ENCODE data around the gene CCDC88A.

Gene CCDC88A

GRCh38 chr2:55408098-55408882 is 11.4 kb downstream of the CCDC88A start:
- Histone ChIP-seq H3K4me3 (replicated peaks; ENCODE audit: low read depth, low read length) (no peak overlapping the region), H3K27me3 (replicated peaks; ENCODE audit: control insufficient read depth, insufficient read depth, low read length) (no peaks in the 10 kb centered on the region), H3K36me3 (ENCODE audit: control insufficient read depth, insufficient read depth, low read length) (no peaks in the 10 kb centered on the region; the same call in 1 of the 2 replicates)
- DNase-seq (ENCODE audit: extremely low read depth, insufficient read length) = no peak
- no peak for TF ChIP-seq CTCF (IDR thresholded peaks at IDR 0.05; ENCODE audit: insufficient read depth, low read length, poor library complexity, severe bottlenecking)

DNA sequence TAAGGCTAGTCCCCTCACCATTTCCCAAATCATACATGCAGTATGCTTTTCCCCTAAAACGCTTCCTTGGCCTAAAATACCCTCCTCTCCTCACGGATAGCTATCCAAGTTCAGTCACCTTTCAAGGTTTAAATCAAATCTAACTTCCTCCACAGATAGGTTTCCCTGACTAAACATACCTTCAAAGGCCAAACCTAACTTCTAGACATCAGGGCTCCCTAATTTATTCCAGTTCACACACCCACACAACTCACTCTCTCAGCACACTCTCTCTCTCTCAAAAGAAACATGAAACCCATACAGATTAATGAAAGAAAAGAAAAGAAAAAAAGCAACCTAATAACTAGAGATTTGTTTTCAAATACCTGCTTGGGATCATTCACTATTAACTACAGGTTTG is 14.5 kb downstream of the CCDC88A start:
- DNase-seq (ENCODE audit: extremely low read depth, insufficient read length) = no peak
- H3K27me3 ChIP-seq (replicated peaks; ENCODE audit: control insufficient read depth, insufficient read depth, low read length) = no peaks in the 10 kb centered on the region
- TF ChIP-seq CTCF (IDR thresholded peaks at IDR 0.05; ENCODE audit: insufficient read depth, low read length, poor library complexity, severe bottlenecking) = no peak
- no peak overlapping the region for H3K4me3 ChIP-seq (replicated peaks; ENCODE audit: low read depth, low read length)
- H3K36me3 ChIP-seq (ENCODE audit: control insufficient read depth, insufficient read depth, low read length) = no peaks in the 10 kb centered on the region; the same call in 1 of the 2 replicates

GRCh38 chr2:55403256-55403998 is 16.2 kb downstream of the CCDC88A start:
- Histone ChIP-seq H3K27me3 (replicated peaks; ENCODE audit: control insufficient read depth, insufficient read depth, low read length) (no peaks in the 10 kb centered on the region), H3K36me3 (ENCODE audit: control insufficient read depth, insufficient read depth, low read length) (no peaks in the 10 kb centered on the region; the same call in 1 of the 2 replicates), H3K4me3 (replicated peaks; ENCODE audit: low read depth, low read length) (no peak overlapping the region)
- no peak for TF ChIP-seq CTCF (IDR thresholded peaks at IDR 0.05; ENCODE audit: insufficient read depth, low read length, poor library complexity, severe bottlenecking)
- no peak for DNase-seq (ENCODE audit: extremely low read depth, insufficient read length)

- H3K36me3 ChIP-seq (ENCODE audit: control insufficient read depth, insufficient read depth, low read length) = no peaks in the 10 kb centered on the region; the same call in 1 of the 2 replicates
- TF ChIP-seq CTCF (IDR thresholded peaks at IDR 0.05; ENCODE audit: insufficient read depth, low read length, poor library complexity, severe bottlenecking) = no peak
These were observed 18.5 kb downstream of the CCDC88A start for GRCh38 chr2:55401124-55401523.

DNA sequence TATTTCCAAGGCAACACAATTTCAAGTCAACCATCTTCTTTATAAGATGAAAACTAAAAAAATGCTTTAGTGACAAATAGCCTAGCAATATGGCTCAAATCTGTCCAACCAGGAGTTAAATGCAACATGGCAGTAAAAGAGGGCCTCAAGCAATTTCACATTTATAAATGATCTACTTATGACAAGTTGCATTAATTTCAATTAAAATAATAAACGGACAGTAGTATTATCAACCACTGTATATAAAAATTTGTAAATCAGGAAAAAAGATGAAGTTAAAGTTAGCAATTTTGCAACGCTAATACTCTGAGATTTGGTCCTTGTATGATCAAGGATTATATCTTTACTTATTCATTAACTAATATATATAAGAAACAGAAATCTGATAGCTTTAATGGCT is 19.3 kb downstream of the CCDC88A start:
- TF ChIP-seq CTCF (IDR thresholded peaks at IDR 0.05; ENCODE audit: insufficient read depth, low read length, poor library complexity, severe bottlenecking) = no peak
- no peak overlapping the region for H3K4me3 ChIP-seq (replicated peaks; ENCODE audit: low read depth, low read length)
- no peaks in the 10 kb centered on the region for H3K27me3 ChIP-seq (replicated peaks; ENCODE audit: control insufficient read depth, insufficient read depth, low read length)
- no peak for DNase-seq (ENCODE audit: extremely low read depth, insufficient read length)
- no peaks in the 10 kb centered on the region; the same call in 1 of the 2 replicates for H3K36me3 ChIP-seq (ENCODE audit: control insufficient read depth, insufficient read depth, low read length)

More at GRCh38 chr2:55401124-55401523, 18.5 kb downstream of the CCDC88A start:
- Histone ChIP-seq H3K4me3 (replicated peaks; ENCODE audit: low read depth, low read length) (no peak overlapping the region), H3K27me3 (replicated peaks; ENCODE audit: control insufficient read depth, insufficient read depth, low read length) (no peaks in the 10 kb centered on the region)
- DNase-seq (ENCODE audit: extremely low read depth, insufficient read length) = no peak
